ENCODE results near the gene ARHGAP15.

GRCh38 chr2:143701785-143702184 is 572.6 kb downstream of the ARHGAP15 start:
- TF ChIP-seq CTCF (IDR thresholded peaks at IDR 0.05), result no peak
- no peak for TF ChIP-seq TCF7L2 (IDR thresholded peaks at IDR 0.05; ENCODE audit: low read depth, low read length)
- no peak for TF ChIP-seq SIN3A (IDR thresholded peaks at IDR 0.05; ENCODE audit: borderline replicate concordance, insufficient read depth, low read depth, low read length)
- TF ChIP-seq POLR2AphosphoS5 (IDR thresholded peaks at IDR 0.05; ENCODE audit: low read depth, low read length), result no peak
- TF ChIP-seq REST (IDR thresholded peaks at IDR 0.05; ENCODE audit: insufficient read depth in 1 of 2, low read depth in 2 of 2, low read length in 1 of 2), result no peak
